HepG2 (cell line): ENCODE data around the gene KLHL3. TPM values are rescaled to one million over a fixed set of nuclear protein-coding genes. Genes with fewer than 3 reads are reported as not detected.

Experiments
- AFF4 ChIP-seq: sonication (generic); formaldehyde crosslinking; IDR thresholded peaks from 2 replicates; pipeline ENCODE4 v1.4.0; 2020; ENCODE audit warnings: missing genetic modification reagents
- ASH2L ChIP-seq: fragments of 300-600, 200-600 bp; sonication (generic); IDR thresholded peaks from 2 replicates; pipeline ENCODE4 v1.7.0; 2017; ENCODE audit warnings: low read depth, mild to moderate bottlenecking, moderate library complexity, mixed read lengths, low read length; ENCODE audit not compliant: insufficient read length
- CREB1 ChIP-seq, 2 experiments: fragments of 450-650 bp in 1 of 2; IDR thresholded peaks; 2 replicates each; pipeline ENCODE4 v1.6.1; 2016 to 2017; ENCODE audit warnings: control low read depth in 1 of 2, mild to moderate bottlenecking in 1 of 2, missing compliant biosample characterization in 1 of 2, missing genetic modification characterization in 1 of 2
- GABPB1 ChIP-seq: IDR thresholded peaks from 2 replicates; pipeline ENCODE4 v1.6.1; 2016; ENCODE audit warnings: mild to moderate bottlenecking, missing genetic modification reagents, moderate library complexity, missing compliant biosample characterization
- HOXA9 ChIP-seq: sonication (generic); formaldehyde crosslinking; IDR thresholded peaks from 2 replicates; pipeline ENCODE4 v1.8.1; 2022; ENCODE audit warnings: missing genetic modification reagents, mild to moderate bottlenecking, moderate library complexity, borderline replicate concordance
- MEIS1 ChIP-seq: sonication (generic); formaldehyde crosslinking; IDR thresholded peaks from 2 replicates; pipeline ENCODE4 v1.9.0; 2021; ENCODE audit warnings: mild to moderate bottlenecking, missing genetic modification reagents, moderate library complexity, borderline replicate concordance
- PAX8 ChIP-seq: sonication (generic); formaldehyde crosslinking; IDR thresholded peaks from 2 replicates; pipeline ENCODE4 v1.8.0; 2022; ENCODE audit warnings: mild to moderate bottlenecking, missing genetic modification reagents, borderline replicate concordance
- POGZ ChIP-seq: sonication (generic); formaldehyde crosslinking; IDR thresholded peaks from 2 replicates; pipeline ENCODE4 v1.4.0; 2020; ENCODE audit warnings: mild to moderate bottlenecking, missing genetic modification reagents
- SIX1 ChIP-seq: sonication (generic); formaldehyde crosslinking; IDR thresholded peaks from 2 replicates; pipeline ENCODE4 v1.4.0; 2020; ENCODE audit warnings: missing genetic modification reagents, borderline replicate concordance
- THAP11 ChIP-seq: IDR thresholded peaks from 2 replicates; pipeline ENCODE4 v1.6.1; 2016; ENCODE audit warnings: missing biosample characterization, missing genetic modification reagents
- ZNF776 ChIP-seq: sonication (generic); formaldehyde crosslinking; IDR thresholded peaks from 2 replicates; pipeline ENCODE4 v1.4.0; 2020; ENCODE audit warnings: mild to moderate bottlenecking, missing genetic modification reagents
- ZSCAN12 ChIP-seq: sonication (generic); formaldehyde crosslinking; IDR thresholded peaks from 2 replicates; pipeline ENCODE4 v1.9.0; 2021; ENCODE audit warnings: mild to moderate bottlenecking, missing genetic modification reagents
- polyA plus RNA-seq, 8 experiments: library from polyadenylated mRNA; depleted of rRNA in 3 of 8; stranded (reverse) in 7 of 8; unstranded in 1 of 8; fragments of >200 nt; fragmentation: Illumina TruSeq in 4 of 8; extraction: Trizol in 4 of 8; gene quantifications; 2 replicates each; pipeline versions ENCODE4 v1.2.1 to v1.2.3, GENCODE V29; 2011 to 2016; ENCODE audit warnings: low read depth in 4 of 8, missing spikeins in 1 of 8, mixed read lengths in 1 of 8; ENCODE audit not compliant: insufficient read depth in 1 of 8
- total RNA-seq, 5 experiments: library from RNA; depleted of rRNA; stranded (reverse); fragments of >200 nt; fragmentation: Illumina TruSeq; extraction: Trizol; gene quantifications; 2 replicates each; pipeline ENCODE4 v1.2.3, GENCODE V29; 2016; ENCODE audit warnings: low read depth in 1 of 5
- TF ChIP-seq, protein P1 (sequence below): sonication (generic); formaldehyde crosslinking; IDR thresholded peaks from 2 replicates; pipeline ENCODE4 v1.4.0; 2020; ENCODE audit warnings: mild to moderate bottlenecking, low read depth, missing genetic modification reagents
- TF ChIP-seq, protein P2 (sequence below): IDR thresholded peaks from 2 replicates; pipeline ENCODE4 v1.4.0; 2020; ENCODE audit warnings: mild to moderate bottlenecking, missing genetic modification reagents
- TF ChIP-seq, protein P3 (sequence below): sonication (generic); formaldehyde crosslinking; IDR thresholded peaks from 2 replicates; pipeline ENCODE4 v1.5.1; 2020; ENCODE audit warnings: missing genetic modification reagents, mild to moderate bottlenecking, borderline replicate concordance
- TF ChIP-seq, protein P4 (sequence below): sonication (generic); formaldehyde crosslinking; IDR thresholded peaks from 2 replicates; pipeline ENCODE4 v1.5.0; 2020; ENCODE audit warnings: missing genetic modification reagents, mild to moderate bottlenecking, borderline replicate concordance

KLHL3 gene
- total and polyA plus RNA-seq, 2 of the 13 experiments (the other 11 are each of a cell fraction or from before 2014, with no cell fraction given), result 0.02 to 0.08 TPM

- TF ChIP-seq, protein P1, sequence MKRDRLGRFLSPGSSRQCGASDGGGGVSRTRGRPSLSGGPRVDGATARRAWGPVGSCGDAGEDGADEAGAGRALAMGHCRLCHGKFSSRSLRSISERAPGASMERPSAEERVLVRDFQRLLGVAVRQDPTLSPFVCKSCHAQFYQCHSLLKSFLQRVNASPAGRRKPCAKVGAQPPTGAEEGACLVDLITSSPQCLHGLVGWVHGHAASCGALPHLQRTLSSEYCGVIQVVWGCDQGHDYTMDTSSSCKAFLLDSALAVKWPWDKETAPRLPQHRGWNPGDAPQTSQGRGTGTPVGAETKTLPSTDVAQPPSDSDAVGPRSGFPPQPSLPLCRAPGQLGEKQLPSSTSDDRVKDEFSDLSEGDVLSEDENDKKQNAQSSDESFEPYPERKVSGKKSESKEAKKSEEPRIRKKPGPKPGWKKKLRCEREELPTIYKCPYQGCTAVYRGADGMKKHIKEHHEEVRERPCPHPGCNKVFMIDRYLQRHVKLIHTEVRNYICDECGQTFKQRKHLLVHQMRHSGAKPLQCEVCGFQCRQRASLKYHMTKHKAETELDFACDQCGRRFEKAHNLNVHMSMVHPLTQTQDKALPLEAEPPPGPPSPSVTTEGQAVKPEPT (CRISPR knock-in tag), result no peak
- no peak for TF ChIP-seq PAX8 (CRISPR knock-in tag)
- TF ChIP-seq GABPB1, result no peak
- no peak for TF ChIP-seq POGZ (CRISPR knock-in tag)
- TF ChIP-seq MEIS1 (CRISPR knock-in tag), result no peak
- no peak for TF ChIP-seq AFF4 (CRISPR knock-in tag)
- TF ChIP-seq ASH2L, result peak; percentile 36
- TF ChIP-seq, protein P2, sequence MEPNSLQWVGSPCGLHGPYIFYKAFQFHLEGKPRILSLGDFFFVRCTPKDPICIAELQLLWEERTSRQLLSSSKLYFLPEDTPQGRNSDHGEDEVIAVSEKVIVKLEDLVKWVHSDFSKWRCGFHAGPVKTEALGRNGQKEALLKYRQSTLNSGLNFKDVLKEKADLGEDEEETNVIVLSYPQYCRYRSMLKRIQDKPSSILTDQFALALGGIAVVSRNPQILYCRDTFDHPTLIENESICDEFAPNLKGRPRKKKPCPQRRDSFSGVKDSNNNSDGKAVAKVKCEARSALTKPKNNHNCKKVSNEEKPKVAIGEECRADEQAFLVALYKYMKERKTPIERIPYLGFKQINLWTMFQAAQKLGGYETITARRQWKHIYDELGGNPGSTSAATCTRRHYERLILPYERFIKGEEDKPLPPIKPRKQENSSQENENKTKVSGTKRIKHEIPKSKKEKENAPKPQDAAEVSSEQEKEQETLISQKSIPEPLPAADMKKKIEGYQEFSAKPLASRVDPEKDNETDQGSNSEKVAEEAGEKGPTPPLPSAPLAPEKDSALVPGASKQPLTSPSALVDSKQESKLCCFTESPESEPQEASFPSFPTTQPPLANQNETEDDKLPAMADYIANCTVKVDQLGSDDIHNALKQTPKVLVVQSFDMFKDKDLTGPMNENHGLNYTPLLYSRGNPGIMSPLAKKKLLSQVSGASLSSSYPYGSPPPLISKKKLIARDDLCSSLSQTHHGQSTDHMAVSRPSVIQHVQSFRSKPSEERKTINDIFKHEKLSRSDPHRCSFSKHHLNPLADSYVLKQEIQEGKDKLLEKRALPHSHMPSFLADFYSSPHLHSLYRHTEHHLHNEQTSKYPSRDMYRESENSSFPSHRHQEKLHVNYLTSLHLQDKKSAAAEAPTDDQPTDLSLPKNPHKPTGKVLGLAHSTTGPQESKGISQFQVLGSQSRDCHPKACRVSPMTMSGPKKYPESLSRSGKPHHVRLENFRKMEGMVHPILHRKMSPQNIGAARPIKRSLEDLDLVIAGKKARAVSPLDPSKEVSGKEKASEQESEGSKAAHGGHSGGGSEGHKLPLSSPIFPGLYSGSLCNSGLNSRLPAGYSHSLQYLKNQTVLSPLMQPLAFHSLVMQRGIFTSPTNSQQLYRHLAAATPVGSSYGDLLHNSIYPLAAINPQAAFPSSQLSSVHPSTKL (CRISPR knock-in tag), result 0 out of 2 replicates have a peak, but pooled peaks have one; percentile 16
- no peak for TF ChIP-seq HOXA9 (CRISPR knock-in tag)
- TF ChIP-seq THAP11, result no peak
- TF ChIP-seq, protein P3, sequence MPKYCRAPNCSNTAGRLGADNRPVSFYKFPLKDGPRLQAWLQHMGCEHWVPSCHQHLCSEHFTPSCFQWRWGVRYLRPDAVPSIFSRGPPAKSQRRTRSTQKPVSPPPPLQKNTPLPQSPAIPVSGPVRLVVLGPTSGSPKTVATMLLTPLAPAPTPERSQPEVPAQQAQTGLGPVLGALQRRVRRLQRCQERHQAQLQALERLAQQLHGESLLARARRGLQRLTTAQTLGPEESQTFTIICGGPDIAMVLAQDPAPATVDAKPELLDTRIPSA (CRISPR knock-in tag), result no peak
- TF ChIP-seq ZSCAN12 (CRISPR knock-in tag), result no peak
- TF ChIP-seq CREB1 (IDR thresholded peaks at IDR 0.05), result no peak
- TF ChIP-seq CREB1 (CRISPR knock-in tag; IDR thresholded peaks at IDR 0.05), result no peak
- no peak for TF ChIP-seq ZNF776
- TF ChIP-seq, protein P4, sequence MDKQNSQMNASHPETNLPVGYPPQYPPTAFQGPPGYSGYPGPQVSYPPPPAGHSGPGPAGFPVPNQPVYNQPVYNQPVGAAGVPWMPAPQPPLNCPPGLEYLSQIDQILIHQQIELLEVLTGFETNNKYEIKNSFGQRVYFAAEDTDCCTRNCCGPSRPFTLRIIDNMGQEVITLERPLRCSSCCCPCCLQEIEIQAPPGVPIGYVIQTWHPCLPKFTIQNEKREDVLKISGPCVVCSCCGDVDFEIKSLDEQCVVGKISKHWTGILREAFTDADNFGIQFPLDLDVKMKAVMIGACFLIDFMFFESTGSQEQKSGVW (CRISPR knock-in tag), result no peak
- TF ChIP-seq SIX1, result no peak
These were observed 16.1 kb upstream of the KLHL3 start (continued) for GRCh38 chr5:137751869-137752491.
